ENCODE results near the gene TUBG2.

- peak; percentile 54 to 89 (median 88) for TF ChIP-seq CTCF (IDR thresholded peaks at IDR 0.05)
- TF ChIP-seq POLR2A (IDR thresholded peaks at IDR 0.05): no peak
- TF ChIP-seq POLR2AphosphoS5 (IDR thresholded peaks at IDR 0.05; ENCODE audit: insufficient read depth in 1 of 2, low read depth in 1 of 2): peak; percentile 32 to 65
These were observed 20.6 kb downstream of the TUBG2 start for GRCh38 chr17:42679492-42680330.
